GM18502 (cell line): ENCODE data around the gene INAVA.
"Not testable (repeated sequence)": the region's sequence is repeated elsewhere in the genome, so short reads cannot be mapped to it uniquely, and the experiment has no call there.

ENCODE experiments used
- ATAC-seq: cut with Tn5 transposase; IDR thresholded peaks from one replicate; pipeline ENCODE4 v1.9.1; 2021; ENCODE audit warnings: mild to moderate bottlenecking; ENCODE audit not compliant: unreplicated experiment, poor library complexity

The INAVA gene

DNA sequence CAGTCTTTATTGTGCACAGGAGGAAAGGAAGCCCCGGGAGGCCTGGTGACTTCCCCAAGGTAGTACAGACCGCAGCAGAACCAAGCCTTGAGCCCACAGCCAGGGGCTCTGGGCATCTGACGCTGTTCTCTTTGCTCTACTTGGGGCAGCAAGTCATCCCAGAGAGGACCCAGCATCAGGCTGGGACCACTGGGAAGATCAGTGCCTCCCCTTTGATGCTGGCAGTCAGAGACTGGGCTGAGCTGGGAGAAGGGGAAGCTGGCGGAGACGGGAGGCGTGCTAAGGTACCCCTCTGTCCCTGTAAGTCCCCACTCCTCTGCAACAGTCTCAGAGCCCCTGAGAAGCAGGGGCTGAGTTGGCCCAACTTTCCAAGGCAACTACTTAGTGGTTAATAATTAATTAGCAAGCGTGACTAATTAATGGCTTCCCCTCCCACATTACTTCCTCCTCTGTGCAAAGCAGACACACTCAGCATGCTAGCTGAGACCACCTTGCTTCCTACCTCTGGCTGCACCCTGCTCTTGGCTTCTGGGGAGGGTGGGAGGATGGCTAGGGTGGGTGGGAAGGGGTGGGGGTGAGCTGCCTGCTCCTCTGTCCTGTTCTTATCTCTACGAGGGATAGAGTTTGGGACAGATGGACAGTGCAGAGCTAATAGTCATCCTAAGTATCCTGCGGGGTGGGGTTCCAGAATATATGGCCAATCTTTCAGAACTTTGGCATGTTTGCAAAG lies 1.3 kb downstream of the INAVA start:
- no peak for ATAC-seq

DNA sequence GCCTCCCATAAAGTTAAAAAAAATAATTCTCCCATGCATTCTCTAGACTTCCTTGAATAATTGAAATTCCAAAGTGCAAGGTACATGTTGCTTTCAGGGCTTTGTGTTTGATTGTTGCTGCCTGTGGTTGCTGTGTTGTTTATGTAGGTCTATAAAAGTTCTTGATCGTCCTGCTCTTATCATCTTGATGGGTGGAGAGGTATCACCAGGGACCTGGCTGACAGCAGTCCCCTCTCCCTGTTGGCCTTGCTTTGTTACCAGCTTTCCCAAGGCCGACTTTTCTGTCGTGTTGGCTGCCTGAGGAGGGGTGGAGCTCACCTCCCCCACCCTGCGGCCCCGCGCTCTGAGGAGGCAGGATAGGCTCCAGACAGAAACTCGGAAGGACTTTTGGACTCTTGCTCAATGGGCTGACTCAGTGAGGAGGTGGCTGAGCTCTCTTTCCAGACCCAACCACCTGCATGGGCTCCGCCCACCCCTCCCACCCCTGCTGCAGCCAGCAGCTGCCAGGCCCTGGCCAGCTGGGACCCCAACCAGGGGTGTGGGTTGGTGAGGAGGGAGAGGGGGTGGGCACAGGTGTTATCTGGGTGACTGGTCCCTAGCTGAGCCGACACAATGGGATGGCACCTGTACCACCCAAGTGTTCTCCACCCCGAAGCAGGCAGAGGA lies 2.0 kb downstream of the INAVA start:
- no peak for ATAC-seq

DNA sequence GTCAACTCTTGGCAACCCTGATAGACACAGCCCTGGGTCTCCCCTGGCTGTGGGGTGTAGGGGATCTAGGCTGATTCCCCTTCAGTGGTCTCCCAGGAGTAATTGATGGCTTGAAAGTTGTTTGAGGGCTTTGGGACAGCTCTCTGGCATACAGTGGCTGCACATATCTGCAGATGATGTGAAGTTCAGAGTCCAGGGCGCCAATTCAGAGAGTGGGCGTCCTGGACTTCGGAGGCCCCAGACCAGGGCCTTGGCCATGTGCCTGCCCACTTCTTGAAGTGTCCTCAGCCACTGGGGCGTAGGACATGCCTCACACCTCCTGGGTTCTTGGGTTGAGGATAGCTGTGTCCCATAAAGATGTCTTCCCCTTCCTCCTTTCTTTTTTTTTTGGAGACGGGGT lies 2.6 kb downstream of the INAVA start:
- ATAC-seq = no peak

DNA sequence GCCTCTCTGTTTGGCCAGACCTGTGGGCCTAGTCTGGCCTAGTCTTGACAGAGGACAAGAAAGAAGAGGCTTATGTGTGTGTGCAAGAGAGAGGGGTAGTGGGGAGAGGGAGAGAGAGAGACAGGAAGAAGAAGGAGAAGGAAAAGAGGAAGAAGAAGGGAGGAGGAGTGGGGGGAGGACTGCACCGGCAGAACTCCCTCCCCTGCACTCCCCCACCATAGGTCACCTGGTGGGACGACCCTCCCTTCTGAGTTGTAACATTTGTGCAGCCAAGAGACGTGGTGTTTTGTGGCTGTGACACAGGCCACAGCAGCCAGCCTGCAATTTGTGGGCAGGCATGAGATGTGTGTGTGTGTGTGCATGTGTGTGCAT lies 4.3 kb downstream of the INAVA start:
- no peak for ATAC-seq

DNA sequence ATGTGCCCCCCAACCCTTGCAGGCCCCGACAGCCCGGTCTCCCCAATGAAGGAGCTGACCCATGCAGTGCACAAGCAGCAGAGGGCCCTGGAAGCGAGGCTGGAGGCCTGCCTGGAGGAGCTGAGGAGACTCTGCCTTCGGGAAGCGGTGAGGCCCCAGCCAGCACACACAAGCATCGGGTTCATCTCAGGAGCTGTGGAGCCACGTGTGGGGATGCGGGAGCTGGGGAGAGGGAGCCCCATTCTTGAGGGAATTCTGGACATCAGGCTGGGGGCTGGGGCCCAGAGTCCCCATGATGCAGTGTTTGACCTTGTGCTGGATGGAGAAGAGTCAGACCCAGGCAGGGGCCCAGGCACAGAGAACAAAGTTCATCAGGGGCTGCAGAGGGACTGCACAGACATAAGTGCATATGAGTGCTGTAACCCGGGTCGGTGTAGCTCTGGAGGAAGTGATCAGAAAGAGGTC lies 4.8 kb downstream of the INAVA start:
- no peak for ATAC-seq

DNA sequence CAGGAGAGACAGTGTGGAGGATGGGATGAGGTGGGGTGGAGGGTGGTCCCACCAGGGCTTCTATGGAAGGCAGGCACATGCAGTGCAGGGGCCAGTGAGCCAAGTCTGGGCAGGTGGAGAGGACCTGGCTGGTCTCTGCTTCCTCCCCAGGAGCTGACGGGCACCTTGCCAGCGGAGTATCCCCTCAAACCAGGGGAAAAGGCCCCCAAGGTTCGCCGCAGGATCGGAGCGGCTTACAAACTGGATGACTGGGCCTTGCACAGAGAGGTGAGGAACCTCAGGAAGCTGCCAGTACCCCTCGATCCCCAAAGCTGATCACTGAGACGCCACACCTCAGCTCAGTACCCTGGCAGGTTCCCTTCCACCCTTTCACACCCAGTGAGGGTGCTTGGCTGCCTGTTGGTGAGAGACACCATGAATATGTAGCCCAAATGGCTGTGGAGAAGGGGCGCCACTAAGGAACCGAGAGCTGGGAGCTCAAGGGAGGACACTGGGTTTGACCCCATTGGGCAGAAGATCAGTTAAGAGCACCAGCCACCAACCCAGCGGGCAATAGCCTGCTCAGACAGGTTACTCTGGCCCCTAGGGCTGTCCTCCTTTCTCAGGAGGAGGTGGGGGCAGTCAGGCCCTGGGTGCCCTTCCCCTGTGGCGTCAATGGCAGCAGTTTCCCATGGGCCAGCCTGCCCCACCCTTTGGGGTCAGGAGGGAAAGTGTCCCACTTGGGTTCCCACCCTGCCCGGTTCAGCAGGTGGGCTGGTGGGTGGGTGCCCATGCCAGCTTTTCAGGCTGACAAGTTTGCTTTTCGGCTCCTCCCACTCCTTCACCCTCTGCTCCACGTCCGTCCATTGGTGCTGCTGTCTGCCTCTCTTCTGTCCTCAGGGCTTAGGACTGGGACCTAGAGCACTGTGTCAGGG lies 5.5 kb downstream of the INAVA start:
- ATAC-seq = no peak

DNA sequence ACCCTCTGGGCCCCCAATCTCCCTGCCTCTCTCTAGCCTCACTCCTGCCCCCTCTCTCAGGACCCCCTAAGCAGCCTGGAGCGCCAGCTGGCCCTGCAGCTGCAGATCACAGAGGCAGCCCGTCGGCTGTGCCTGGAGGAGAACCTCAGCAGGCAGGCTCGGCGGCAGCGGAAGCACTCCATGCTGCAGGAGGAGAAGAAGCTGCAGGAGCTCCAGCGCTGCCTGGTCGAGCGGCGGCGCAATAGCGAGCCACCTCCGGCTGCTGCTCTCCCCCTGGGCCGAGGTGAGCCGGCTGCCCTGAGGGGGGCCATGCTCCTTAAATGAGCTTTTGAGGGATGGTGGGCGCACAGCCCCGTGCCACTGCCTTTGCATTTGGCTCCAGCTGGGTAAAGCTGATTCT lies 6.2 kb downstream of the INAVA start:
- no peak for ATAC-seq

DNA sequence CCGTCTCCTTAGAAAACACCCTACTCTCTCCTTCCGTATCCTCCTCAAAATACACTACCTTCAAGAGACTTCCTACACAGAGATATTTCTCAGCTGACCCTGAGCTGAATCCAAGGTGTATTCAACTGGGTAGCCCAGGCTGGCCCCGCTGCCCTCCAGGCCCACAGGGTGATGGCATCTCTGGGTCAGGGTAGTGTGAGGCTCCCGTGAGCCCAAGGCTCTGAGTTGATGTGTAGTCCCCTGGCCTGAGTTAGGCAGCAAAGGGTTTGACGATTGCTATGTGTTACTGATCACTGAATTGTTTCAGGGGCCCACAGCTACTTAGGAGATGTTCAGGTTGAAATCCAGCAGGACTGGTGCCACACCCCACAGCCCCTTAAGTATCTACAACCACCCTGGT lies 6.7 kb downstream of the INAVA start:
- no peak for ATAC-seq

DNA sequence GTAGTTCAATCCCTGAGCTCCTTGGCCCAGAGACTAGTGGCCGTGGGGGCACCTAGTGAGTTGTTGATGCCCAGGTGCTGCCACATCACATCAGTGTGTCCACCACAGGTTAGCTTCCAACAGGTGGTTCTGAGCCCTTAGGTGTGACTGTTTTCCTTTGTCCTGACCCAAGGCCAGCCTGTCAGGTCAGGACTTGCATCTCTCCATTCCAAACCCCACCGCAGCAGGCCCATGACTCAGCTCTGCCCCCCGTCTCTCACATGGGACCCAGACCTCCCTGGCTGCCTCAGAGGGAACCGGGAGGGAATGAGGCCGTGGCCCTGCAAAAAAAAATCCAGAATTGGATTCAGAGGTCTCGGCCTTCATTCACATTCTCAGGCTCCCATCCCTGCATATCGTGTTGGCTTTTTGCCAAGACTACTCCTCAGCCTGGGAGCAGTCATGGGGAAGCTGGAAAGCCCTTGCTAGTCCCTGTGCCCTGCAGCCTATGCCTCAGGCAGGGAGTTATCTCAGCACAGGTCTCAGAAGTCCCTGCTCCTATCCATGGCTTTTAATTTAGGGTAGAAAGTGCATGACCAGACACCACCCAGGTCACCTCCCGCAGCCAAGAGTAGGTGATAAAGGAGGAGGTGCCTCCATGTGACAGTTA lies 7.2 kb downstream of the INAVA start:
- no peak for ATAC-seq

DNA sequence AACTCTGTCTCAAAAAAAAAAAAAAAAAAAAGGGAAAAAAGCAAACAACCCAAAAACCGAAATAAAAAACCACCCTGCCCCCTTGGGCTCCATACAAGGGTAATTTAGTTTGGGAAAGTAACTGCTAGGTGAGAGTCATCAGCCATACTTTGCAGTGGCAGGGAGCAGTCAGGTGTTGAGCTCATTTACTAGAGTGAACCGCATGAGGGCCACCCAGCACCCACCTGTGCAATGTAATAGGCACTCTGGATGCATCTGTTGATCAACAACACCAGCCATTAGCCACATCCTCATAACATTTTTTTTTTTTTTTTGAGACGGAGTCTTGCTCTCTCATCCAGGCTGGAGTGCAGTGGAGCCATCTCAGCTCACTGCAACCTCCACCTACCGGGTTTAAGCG lies 9.1 kb downstream of the INAVA start:
- ATAC-seq = no peak

DNA sequence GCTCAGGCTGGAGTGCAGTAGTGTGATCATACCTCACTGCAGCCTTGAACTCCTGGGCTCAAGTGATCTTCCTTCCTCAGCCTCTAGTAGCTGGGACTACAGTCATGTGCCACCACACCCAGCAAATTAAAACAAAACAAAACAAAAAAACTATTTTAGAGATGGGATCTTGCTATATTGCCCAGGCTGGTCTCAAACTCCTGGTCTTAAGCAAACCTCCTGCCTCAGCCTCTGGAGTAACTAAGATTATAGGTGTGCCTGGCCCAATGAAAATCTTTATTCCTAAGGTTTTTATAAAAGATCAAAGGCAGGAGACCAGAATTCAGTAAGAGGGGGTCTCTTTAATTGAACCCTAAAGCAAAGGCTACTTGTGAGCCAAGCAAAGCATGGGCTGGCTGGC lies 10.1 kb downstream of the INAVA start:
- no peak for ATAC-seq

DNA sequence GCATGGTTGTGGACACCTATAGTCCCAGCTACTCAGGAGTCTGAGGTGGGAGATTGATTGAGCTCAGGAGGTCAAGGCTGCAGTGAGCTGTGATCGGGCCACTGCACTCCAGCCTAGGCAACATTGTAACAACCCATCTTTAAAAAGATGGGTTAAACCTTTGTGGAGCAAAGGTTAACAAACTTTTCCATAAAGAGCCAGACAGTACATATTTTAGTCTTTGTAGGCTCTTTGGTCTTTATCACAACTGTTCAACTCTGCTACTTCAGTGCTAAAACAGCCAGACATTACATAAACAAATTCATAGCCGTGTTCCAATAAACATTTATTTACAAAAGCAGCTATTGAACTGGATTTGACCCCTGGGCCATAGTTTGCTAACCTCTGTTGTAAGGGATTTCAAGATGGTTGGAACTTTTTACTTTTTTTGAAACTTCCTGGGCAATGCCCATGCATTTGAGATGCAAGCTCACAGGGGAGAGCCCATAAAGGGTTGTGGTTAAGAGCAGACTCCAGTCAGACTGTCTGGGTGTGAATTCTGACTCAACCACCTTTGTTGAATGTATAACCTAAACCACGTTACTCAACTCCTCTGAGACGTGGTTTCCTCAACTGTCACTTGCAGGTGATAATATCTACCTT lies 10.8 kb downstream of the INAVA start:
- peak; percentile 56 for ATAC-seq

DNA sequence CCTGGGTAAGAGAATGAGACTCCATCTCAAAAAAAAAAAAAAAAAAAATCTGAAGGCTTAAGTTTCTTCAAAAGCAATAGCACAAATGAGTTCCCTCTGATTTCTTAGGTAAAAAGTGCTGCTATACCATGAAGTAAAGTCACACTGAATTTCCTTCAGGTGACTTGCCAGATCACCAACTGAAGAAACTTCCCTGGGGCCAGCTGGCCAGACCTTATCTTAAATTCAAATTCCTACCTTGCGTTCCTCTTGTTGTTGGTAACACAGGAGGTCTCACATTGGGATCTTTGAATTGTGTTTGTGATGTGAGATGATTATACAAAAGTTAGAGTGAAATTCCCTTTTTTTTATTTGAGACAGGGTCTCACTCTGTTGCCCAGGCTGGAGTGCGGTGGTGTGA lies 11.8 kb downstream of the INAVA start:
- no peak for ATAC-seq

DNA sequence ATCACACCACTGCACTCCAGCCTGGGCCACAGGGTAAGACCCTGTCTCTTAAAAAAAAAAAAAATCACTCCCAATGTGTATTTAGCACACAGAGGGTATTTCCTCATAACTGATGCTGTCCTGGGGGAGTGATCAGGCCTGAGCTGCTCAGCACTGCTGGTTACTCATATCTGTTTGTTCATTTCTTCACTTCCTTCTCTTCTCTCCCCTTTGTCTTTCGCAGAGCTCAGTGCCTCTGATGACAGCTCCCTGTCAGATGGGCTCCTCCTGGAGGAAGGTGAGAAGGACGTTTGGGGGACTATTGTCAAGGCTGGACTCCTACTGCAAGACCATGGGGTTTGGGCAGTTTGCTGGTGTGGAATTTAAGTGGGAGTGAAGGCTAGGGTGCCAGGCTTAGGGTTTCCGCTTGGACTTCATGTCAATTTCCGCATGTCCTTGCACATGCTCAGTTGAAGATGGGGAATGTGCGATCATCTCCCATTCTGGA lies 13.0 kb downstream of the INAVA start:
- ATAC-seq = peak; percentile 63

DNA sequence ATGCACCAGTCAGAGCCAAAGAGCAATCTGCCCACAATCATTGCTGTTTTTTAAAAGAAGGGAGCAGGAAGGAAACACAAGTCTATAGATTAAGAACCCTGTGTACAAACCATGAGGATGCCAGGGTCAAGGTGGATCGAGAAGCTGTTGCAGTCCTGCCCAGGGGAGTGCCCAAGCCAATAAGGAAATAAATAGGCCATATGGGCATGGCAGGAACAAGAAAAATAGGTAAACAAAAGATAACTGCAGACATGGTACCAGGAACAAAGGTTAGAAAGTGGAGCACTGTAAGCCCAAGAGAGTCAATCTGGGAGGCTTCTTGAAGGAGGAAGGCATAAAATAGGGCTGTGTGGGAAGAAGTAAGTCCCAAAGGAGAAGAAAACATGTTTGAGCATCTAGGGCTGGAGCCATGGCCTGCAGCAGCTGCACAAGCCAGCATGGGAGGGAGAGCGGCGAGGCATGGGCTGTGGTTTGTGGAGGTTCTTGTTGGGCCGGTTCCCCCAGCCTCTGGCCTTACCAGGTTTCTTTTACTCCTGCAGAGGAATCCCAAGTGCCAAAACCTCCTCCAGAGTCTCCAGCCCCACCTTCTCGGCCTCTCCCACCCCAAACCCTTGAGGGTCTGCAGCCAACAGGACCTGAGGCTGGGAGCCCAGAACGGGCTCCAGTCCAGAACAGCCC lies 13.6 kb downstream of the INAVA start:
- ATAC-seq = no peak

DNA sequence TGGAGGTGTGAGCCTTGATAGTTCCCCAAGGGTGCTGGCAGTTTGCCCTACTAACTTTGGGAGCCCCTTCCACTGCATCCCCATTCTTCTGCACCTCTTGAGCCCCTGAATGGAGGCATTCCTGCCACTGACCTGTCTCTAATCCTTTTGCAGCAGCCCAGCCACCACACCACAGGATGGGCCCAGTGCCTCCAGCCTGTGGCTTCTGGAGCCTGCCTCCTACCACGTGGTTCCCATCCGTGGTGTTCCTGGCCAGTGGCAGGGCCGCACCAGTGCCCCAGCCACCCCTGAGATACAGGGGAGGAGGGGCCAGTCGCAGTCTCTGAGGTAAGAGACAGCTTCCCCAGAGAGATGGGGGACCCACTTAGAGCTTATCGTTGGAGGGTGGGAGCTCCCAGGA lies 14.4 kb downstream of the INAVA start:
- ATAC-seq = no peak

DNA sequence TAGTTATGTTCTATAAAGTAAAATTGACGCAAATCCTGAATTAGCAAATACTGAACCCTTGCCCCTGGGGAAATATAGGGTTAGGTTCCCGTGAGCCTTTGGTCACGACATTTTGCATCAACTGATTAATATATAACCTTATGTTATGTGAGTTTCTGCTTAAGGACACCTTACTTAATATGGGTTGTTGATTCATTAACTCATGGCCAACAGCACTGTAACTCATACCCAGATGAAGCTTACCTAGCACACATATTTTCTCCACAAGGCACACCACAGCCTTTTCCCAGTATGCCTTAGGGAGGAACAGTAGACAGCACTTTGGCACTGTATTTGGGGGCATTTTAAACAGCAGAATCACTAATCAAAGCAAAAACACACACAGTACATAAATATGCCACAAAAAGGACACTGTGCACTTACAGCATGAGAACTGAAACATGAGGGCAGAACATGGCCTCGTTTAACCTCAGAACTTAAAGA lies 15.1 kb downstream of the INAVA start:
- peak; percentile 35 for ATAC-seq

DNA sequence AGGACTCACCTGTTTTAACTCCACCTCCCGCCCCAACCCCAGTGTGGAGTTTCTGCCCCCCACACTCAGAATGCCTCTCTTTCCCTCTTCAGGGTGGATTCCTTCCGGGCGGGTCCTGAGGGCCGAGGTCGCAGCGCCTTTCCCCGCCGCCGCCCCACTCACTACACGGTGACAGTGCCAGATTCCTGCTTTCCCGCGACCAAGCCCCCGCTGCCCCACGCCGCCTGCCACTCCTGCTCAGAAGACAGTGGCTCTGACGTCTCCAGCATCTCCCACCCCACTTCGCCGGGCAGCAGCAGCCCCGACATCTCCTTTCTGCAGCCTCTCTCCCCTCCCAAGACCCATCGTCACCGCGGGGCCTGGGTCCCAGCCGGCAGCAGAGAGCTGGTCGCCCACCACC lies 16.7 kb downstream of the INAVA start:
- no peak for ATAC-seq

DNA sequence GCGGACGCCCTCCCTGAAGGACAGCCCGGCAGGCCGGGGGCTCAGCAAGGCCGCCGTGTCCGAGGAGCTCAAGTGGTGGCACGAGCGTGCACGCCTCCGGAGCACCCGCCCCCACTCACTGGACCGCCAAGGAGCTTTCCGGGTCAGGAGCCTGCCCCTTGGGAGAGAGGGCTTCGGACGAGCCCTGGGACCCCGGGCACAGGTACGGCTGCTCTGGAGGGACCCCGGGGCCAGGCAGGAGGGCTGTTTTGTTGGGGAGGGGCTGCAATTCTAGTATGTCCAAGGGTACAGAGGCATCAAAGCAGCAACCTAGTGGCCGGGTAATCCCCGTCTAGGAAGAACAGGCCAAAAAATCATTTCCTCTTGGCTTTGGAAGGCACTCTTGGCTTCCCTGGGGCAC lies 17.2 kb downstream of the INAVA start:
- ATAC-seq = not testable (repeated sequence)
